Omental fat pad (tissue), 4 donors: ENCODE results near the gene SEC16B. TPM values are rescaled to one million over a fixed set of nuclear protein-coding genes. Genes with fewer than 3 reads are reported as not detected.

Source experiments
- ATAC-seq: fragments of 150-250 bp; one replicate; pipeline ENCODE4 v1.9.1; 2016; ENCODE audit warnings: mild to moderate bottlenecking, moderate library complexity; ENCODE audit not compliant: low FRiP score
- DNase-seq: peaks from one replicate; pipeline ENCODE4 v3.0.0-alpha.2; 2019; ENCODE audit warnings: low spot score
- total RNA-seq, 4 donors: library from RNA; depleted of rRNA; stranded (reverse); fragments of >200 nt; gene quantifications; one replicate each; pipeline ENCODE4 v1.1.0, GENCODE V29; 2016
- TF ChIP-seq, protein P1 (sequence below), 3 donors: fragments of 450-650 bp; IDR thresholded peaks; one replicate each; pipeline ENCODE4 v1.5.1; 2016 to 2017; ENCODE audit warnings: antibody characterized with exemption in 3 of 3, mild to moderate bottlenecking in 3 of 3, moderate library complexity in 2 of 3

Gene SEC16B
- total RNA-seq, 4 donors from 2014 or later: 0.56 to 7.7 (median 1.6) TPM

DNA sequence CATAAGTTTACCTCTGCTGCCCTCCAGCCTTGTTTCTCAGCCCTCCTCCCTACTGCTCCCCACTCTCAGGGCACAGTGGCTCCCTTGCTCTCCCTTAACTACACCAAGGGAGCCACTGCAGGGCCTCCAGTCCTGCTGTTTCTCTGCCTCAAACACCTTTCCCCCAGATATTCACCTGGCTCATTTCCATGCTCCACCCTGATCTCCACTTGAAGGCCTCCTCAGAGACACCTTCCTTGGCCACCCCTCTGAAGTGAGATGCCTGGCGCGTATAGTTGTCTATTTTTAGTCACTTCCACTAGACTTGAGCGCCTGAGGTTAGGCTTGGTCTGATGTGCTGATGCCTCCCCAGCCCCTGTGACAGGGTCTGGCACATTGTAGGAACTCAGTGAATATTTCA, 34.9 kb downstream of the SEC16B start:
- no peak for ATAC-seq
- DNase-seq: no peak
- TF ChIP-seq, protein P1, sequence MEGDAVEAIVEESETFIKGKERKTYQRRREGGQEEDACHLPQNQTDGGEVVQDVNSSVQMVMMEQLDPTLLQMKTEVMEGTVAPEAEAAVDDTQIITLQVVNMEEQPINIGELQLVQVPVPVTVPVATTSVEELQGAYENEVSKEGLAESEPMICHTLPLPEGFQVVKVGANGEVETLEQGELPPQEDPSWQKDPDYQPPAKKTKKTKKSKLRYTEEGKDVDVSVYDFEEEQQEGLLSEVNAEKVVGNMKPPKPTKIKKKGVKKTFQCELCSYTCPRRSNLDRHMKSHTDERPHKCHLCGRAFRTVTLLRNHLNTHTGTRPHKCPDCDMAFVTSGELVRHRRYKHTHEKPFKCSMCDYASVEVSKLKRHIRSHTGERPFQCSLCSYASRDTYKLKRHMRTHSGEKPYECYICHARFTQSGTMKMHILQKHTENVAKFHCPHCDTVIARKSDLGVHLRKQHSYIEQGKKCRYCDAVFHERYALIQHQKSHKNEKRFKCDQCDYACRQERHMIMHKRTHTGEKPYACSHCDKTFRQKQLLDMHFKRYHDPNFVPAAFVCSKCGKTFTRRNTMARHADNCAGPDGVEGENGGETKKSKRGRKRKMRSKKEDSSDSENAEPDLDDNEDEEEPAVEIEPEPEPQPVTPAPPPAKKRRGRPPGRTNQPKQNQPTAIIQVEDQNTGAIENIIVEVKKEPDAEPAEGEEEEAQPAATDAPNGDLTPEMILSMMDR (IDR thresholded peaks at IDR 0.05): no peak

DNA sequence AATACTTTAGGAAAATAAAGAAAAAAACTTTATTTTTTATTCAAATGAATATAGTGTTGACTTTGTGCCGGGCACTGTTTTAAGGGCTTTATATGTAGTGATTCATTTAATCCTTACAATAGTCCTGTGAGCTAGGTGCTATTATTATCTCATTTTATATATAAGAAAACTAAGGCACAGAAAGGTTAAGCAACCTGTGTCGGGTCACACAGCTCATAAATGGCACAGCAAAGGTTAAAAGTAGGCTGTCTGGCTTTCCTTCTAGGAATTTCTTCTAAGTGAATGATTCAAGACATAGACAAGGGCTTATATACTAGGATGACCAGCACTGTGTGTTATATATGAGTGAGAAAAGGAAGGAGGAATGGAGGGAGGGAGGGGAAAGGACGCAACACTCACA, 35.4 kb downstream of the SEC16B start:
- TF ChIP-seq, protein P1 (IDR thresholded peaks at IDR 0.05): no peak
- no peak for ATAC-seq

DNA sequence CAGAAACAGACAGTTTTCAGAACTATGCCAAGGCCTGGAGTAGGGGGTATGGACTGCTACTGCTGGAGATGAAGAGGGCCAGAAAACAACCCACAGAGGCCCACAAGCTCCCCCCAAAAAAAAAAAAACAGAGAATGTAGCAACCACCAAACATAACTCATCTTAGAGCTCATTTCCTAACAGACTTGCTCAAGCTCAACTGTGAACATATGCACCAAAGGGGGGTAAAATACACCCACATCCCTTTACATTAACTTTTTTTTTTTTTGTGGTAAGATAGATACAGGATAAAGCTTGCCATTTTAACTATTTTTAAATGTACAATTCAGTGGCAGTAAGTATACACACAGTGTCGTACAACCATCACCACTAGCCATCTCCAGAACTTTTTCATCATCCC, 36.0 kb downstream of the SEC16B start:
- TF ChIP-seq, protein P1 (IDR thresholded peaks at IDR 0.05): no peak
- DNase-seq (no peak), ATAC-seq (no peak)

More for the DNA sequence above, 35.4 kb downstream of the SEC16B start:
- DNase-seq: no peak

DNA sequence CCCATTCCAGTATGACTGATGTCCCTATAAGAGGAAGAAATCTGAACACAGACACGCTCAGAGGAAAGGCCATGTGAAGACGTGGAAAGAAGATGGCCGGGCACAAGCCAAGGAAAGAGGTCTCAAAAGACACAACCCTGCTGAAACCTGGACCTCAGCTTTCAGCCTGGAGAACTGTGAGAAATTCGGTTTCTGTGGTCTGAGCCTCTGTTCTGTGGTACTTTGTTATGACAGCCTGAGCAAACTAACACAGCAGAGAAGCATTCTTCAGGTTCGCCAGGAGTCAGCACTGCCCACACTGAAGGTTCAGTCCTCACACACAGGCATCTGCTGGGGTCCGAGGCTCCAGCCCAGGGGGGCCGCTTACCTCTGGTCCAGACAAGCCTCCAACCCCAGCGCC, 37.7 kb downstream of the SEC16B start:
- no peak for DNase-seq
- TF ChIP-seq, protein P1 (IDR thresholded peaks at IDR 0.05): no peak

DNA sequence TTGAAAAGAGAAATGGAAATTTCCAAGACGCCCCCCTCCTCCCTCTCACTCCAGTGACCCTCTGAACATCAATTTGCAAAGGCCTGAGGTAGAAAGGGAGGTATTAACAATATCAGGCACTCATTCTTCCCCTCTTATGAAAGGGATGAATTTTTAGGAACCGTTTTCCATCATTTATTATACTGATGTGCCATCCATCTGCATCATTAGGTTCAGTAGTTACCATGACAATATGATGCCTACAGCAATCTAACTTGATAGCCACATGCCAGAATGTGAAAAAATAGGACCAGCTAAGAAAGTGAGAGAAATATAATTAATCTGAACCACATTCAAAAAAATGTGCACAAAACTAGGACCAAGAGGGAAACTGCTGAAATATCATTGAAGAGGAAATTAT, 40.9 kb downstream of the SEC16B start:
- ATAC-seq: no peak
- DNase-seq: no peak
- TF ChIP-seq, protein P1 (IDR thresholded peaks at IDR 0.05): no peak

More for the DNA sequence above, 37.7 kb downstream of the SEC16B start:
- ATAC-seq: no peak

DNA sequence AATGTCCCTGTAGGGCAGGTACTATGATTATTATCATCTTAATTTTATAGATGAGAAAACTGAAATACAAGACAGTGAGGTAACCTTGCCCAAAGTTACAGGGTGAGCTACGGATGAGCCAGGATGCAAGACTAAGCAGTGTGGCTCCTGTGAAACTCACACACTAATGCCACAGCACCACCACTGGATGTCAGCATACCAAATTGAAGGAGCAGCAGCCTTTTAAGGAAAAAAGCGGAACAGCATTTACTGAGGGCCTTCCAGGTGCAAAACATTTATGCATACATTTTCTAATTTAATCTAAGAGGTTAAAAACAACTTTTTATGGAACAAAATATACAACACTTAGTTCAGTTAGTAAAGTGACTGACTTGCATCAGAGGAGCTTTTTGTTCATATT, 41.7 kb downstream of the SEC16B start:
- TF ChIP-seq, protein P1 (IDR thresholded peaks at IDR 0.05): no peak
- ATAC-seq: no peak
- no peak for DNase-seq

DNA sequence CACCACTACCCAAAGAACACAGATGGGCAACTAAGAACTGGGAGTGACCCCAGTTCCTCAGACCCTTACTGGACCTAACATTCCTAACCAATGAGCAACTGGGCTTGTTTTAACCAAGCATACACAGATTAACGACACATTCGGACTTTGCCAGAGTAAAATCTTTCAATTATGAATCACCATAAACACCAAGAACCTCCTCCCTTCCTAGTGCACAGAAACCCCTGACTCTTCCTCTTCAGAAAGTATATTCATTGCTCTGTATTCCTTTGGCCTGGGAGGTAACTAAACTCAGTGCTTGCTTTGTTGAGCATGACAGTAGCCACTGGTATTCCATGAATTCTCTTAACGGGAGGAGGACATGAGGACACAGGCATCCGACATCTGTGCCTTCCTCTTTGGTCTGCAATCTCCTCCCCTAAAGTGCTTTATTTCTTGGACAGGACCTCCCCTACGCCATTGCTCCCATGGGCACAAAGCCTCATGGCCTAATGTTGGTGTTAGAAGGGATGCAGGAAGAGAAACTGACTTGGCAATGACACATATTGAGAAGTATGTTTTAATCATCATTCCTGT, 42.7 kb downstream of the SEC16B start:
- DNase-seq: no peak
- TF ChIP-seq, protein P1 (IDR thresholded peaks at IDR 0.05): no peak
- peak; percentile 80 for ATAC-seq
